Measurements from ENCODE around the gene SLC37A2. TPM values are rescaled to one million over a fixed set of nuclear protein-coding genes. Genes with fewer than 3 reads are reported as not detected.

Gene SLC37A2
- total and polyA plus RNA-seq, 2 of the 13 experiments (the other 11 are each of a cell fraction or from before 2014, with no cell fraction given) = 4.6 to 7.1 TPM

- peak; percentile 65; the same call in 1 of the 2 replicates for TF ChIP-seq ZHX2 (IDR thresholded peaks at IDR 0.05; ENCODE audit: low read depth)
- TF ChIP-seq ZHX2 (CRISPR knock-in tag; IDR thresholded peaks at IDR 0.05; ENCODE audit: borderline replicate concordance) = no peak
- TF ChIP-seq NAIF1 (CRISPR knock-in tag; IDR thresholded peaks at IDR 0.05; ENCODE audit: borderline replicate concordance) = 0 out of 2 replicates have a peak, but pooled peaks have one; percentile 42
- 0 out of 4 replicates have a peak, but pooled peaks of 1 of the 2 experiments have one; percentile 21 for TF ChIP-seq HMGXB4 (CRISPR knock-in tag; IDR thresholded peaks at IDR 0.05; ENCODE audit: borderline replicate concordance in 1 of 2, low read depth in 1 of 2)
- TF ChIP-seq SP4 (CRISPR knock-in tag; IDR thresholded peaks at IDR 0.05) = peak; percentile 81
- 0 out of 2 replicates have a peak, but pooled peaks have one; percentile 72 for TF ChIP-seq FOXO4 (CRISPR knock-in tag; conservative IDR thresholded peaks at IDR 0.05)
- peak; percentile 51 for TF ChIP-seq TEAD3 (CRISPR knock-in tag; optimal IDR thresholded peaks at IDR 0.05; ENCODE audit: borderline replicate concordance)
Measured at GRCh38 chr11:125111343-125112207, 48.5 kb downstream of the SLC37A2 start, which contains the start of gene TMEM218 (continued).
